Brain pericyte (primary cell): Measurements from ENCODE around the gene MEIOSIN.
"Not testable (repeated sequence)": the region's sequence is repeated elsewhere in the genome, so short reads cannot be mapped to it uniquely, and the experiment has no call there.

ENCODE experiments used
- DNase-seq: peaks from one replicate; pipeline ENCODE4 v3.0.0-alpha.2; 2012; ENCODE audit warnings: low read depth, low spot score

Gene MEIOSIN

GRCh38 chr19:45798995-45799517 is 65.8 kb downstream of the MEIOSIN start:
- no peak for DNase-seq

GRCh38 chr19:45799541-45799940 is 66.3 kb downstream of the MEIOSIN start:
- DNase-seq: not testable (repeated sequence)

- DNase-seq: no peak
Observed at GRCh38 chr19:45800070-45800553, 66.9 kb downstream of the MEIOSIN start.

- DNase-seq: no peak
Observed at GRCh38 chr19:45801603-45802175, 68.5 kb downstream of the MEIOSIN start.

- DNase-seq: no peak
Observed at GRCh38 chr19:45804140-45804958, 71.1 kb downstream of the MEIOSIN start.

GRCh38 chr19:45804959-45805230 is 71.7 kb downstream of the MEIOSIN start:
- no peak for DNase-seq

GRCh38 chr19:45805719-45806118 is 72.5 kb downstream of the MEIOSIN start:
- DNase-seq: no peak

- DNase-seq: peak; percentile 44
Observed at GRCh38 chr19:45809643-45810159, 76.5 kb downstream of the MEIOSIN start.

GRCh38 chr19:45812297-45812696 is 79.1 kb downstream of the MEIOSIN start:
- no peak for DNase-seq
